ENCODE results near the gene IGF2BP3.

- TF ChIP-seq, protein P1, sequence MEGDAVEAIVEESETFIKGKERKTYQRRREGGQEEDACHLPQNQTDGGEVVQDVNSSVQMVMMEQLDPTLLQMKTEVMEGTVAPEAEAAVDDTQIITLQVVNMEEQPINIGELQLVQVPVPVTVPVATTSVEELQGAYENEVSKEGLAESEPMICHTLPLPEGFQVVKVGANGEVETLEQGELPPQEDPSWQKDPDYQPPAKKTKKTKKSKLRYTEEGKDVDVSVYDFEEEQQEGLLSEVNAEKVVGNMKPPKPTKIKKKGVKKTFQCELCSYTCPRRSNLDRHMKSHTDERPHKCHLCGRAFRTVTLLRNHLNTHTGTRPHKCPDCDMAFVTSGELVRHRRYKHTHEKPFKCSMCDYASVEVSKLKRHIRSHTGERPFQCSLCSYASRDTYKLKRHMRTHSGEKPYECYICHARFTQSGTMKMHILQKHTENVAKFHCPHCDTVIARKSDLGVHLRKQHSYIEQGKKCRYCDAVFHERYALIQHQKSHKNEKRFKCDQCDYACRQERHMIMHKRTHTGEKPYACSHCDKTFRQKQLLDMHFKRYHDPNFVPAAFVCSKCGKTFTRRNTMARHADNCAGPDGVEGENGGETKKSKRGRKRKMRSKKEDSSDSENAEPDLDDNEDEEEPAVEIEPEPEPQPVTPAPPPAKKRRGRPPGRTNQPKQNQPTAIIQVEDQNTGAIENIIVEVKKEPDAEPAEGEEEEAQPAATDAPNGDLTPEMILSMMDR (IDR thresholded peaks at IDR 0.05 in 8 of 11, conservative IDR thresholded peaks at IDR 0.05 in 3 of 11), result no peak
- no peak for TF ChIP-seq POLR2A (IDR thresholded peaks at IDR 0.05)
These were observed 119.8 kb downstream of the IGF2BP3 start for GRCh38 chr7:23350466-23350865.

All from spleen (tissue), 7 donors.